Stomach smooth muscle (tissue), 2 donors: ENCODE data around the gene SPOCK1.

ENCODE experiments used
- H3K27ac ChIP-seq: one replicate; pipeline ENCODE4 v1.7.0; 2013; ENCODE audit warnings: mild to moderate bottlenecking, low read length, inconsistent platforms
- H3K27me3 ChIP-seq, 2 donors: one replicate each; pipeline ENCODE4 v1.7.0; 2013; ENCODE audit warnings: low read length in 2 of 2; ENCODE audit not compliant: insufficient read depth in 2 of 2, control insufficient read depth in 1 of 2
- H3K36me3 ChIP-seq, 2 donors: one replicate each; pipeline ENCODE4 v1.7.0; 2013; ENCODE audit warnings: low read length in 2 of 2; ENCODE audit not compliant: control insufficient read depth in 2 of 2, insufficient read depth in 2 of 2
- H3K4me1 ChIP-seq: one replicate; pipeline ENCODE4 v1.7.0; 2013; ENCODE audit warnings: low read length; ENCODE audit not compliant: control insufficient read depth, insufficient read depth
- H3K4me3 ChIP-seq, 2 donors: one replicate each; pipeline ENCODE4 v1.7.0; 2013; ENCODE audit warnings: low read length in 2 of 2
- H3K9ac ChIP-seq, 2 donors: one replicate each; pipeline ENCODE4 v1.7.0; 2013; ENCODE audit warnings: low read length in 2 of 2, mild to moderate bottlenecking in 1 of 2
- H3K9me3 ChIP-seq, 2 donors: one replicate each; pipeline ENCODE4 v1.7.0; 2013; ENCODE audit warnings: low read length in 2 of 2; ENCODE audit not compliant: control insufficient read depth in 2 of 2
- donor health status: healthy.
- donor health status: Pancreatic carcinoma.

Gene SPOCK1

DNA sequence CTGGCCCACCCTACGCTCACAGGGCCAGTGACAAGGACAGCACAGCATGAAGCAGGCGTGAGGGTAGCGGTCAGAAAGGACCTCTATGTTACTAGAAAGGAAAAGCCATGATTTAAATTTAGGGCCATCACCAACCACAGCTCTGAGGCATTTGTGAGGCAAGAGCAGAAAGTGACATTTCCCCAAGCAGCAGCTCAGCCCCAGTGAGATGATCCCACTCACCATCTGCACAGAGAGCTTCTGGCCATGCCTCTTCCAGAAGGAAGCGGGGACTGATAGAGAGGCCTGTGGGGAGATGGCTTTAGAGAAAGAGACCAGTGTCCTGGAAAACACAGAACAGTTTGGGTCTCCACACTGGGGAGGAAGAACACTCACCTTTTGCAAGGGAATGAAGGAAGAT is 413.9 kb downstream of the SPOCK1 start:
- no peaks in the 10 kb centered on the region for H3K4me1 ChIP-seq
- H3K9me3 ChIP-seq = no peaks in the 10 kb centered on the region
- no peaks in the 10 kb centered on the region for H3K36me3 ChIP-seq
- no peak overlapping the region for H3K4me3 ChIP-seq
- H3K27me3 ChIP-seq = no peaks in the 10 kb centered on the region
- H3K27ac ChIP-seq = no peak overlapping the region
- H3K9ac ChIP-seq = no peak overlapping the region

DNA sequence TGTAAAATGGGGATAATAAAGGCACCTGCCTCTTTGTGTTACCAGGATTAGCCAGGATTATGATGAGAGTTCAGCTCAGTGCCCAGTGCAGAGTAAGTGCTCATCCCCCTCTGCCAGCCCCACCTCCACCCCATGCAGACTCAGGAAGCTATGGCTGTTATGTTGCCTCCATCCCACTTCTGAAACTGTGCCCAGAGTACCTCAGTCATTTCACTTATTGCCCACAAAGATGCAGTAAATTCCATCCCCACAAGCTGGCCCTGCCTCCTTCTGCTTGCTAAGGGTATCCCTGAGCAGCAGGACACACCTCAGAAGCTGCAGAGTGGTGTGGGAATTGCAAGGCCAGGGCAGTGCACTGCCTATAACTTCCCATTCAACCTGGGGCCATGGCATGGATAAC is 415.1 kb downstream of the SPOCK1 start:
- H3K27ac ChIP-seq = no peak overlapping the region
- no peak overlapping the region for H3K9ac ChIP-seq
- no peaks in the 10 kb centered on the region for H3K36me3 ChIP-seq
- H3K9me3 ChIP-seq = no peaks in the 10 kb centered on the region
- H3K4me1 ChIP-seq = no peaks in the 10 kb centered on the region
- no peak overlapping the region for H3K4me3 ChIP-seq
- no peaks in the 10 kb centered on the region for H3K27me3 ChIP-seq

GRCh38 chr5:137082951-137083350 is 416.2 kb downstream of the SPOCK1 start:
- no peaks in the 10 kb centered on the region for H3K9me3 ChIP-seq
- H3K27me3 ChIP-seq = no peaks in the 10 kb centered on the region
- no peaks in the 10 kb centered on the region for H3K36me3 ChIP-seq
- no peak overlapping the region for H3K9ac ChIP-seq
- H3K4me1 ChIP-seq = no peaks in the 10 kb centered on the region
- H3K27ac ChIP-seq = no peak overlapping the region
- no peak overlapping the region for H3K4me3 ChIP-seq

DNA sequence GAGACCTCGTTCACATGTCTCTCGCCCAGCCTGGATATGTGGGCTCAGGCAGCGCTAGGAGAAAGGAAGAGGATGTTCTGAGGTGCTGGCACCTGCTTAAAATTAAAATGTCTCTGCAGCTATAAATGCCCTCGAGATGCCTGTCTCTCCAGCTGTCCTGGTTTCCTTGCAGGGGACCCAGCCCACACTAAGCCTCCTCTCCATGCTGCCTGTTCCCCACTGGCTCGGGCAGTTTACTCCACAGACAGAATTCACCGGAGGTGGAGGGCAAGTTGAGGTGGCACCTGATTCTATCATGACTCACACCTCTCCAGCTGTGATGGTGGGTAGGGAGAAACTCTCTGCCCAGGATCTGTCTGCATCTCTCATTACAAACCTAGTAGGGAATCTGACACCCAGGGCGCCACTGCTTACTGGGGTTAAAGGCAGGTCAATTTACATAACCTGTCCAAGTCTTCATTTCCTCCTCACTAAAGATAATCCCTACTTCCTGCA is 420.9 kb downstream of the SPOCK1 start:
- Histone ChIP-seq H3K9ac (no peak overlapping the region), H3K27ac (no peak overlapping the region), H3K27me3 (no peaks in the 10 kb centered on the region), H3K4me1 (no peaks in the 10 kb centered on the region), H3K36me3 (no peaks in the 10 kb centered on the region), H3K4me3 (no peak overlapping the region), H3K9me3 (no peaks in the 10 kb centered on the region)

DNA sequence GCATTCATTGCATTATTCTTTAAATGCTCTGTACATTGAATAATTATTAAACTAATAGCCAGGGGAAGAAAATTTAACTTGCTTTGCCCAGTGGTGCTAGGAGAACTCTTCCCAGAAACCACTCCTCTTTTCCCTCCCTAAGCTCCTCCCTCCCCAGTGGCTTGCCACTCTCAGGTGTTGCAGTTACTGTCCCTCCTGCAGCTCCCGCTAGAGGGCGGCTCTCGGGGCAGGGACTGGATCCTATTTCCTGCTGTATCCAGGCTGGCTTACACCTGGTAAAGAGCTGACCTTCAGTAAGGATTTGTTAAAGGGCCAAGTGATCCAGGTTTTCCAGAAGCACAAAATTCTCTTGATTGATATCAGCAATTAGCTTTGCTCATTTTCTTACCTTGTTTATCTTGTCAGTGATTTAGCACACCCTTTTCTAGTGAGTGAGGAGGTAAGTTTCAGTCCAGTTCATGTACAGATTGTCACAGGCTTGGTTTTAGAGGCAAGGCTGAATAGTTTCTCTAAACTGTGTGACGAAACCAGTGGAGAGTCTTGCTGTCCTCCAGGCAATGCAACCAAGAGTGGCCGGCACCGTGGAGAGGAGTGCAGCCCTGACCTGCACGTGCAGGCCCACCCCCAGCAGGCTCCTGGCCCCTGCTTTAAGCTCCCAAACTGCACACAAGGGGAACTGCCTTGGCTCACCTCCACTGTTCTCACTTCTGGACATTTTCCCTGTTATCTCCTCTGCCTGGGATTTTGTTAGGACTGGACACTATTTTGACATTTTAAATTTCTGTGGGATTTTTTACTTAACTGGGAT is 423.8 kb downstream of the SPOCK1 start:
- H3K4me1 ChIP-seq = no peaks in the 10 kb centered on the region
- no peaks in the 10 kb centered on the region for H3K9me3 ChIP-seq
- no peak overlapping the region for H3K4me3 ChIP-seq
- no peak overlapping the region for H3K27ac ChIP-seq
- no peak overlapping the region for H3K9ac ChIP-seq
- H3K36me3 ChIP-seq = no peaks in the 10 kb centered on the region
- H3K27me3 ChIP-seq = no peaks in the 10 kb centered on the region

DNA sequence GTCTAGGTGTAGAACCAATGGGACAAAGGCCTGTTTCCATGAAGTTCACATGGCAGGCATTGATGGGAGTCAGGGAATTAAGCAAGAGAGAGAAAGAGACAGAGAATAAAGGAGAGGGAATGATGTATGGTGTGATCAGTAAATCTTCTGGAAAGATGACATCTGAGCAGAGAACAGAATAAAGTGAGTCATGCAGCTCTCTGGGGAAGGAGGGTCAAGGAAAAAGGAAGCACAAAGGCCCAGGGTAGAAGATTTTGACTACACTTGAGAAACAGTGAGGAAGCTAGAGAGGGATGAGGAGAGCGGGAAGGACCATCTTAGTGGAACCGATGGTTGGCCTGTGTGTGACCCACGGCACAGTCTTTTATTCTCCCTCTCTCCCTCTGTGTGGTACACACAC is 425.9 kb downstream of the SPOCK1 start:
- H3K9me3 ChIP-seq = no peaks in the 10 kb centered on the region
- H3K9ac ChIP-seq = no peak overlapping the region
- no peaks in the 10 kb centered on the region for H3K27me3 ChIP-seq
- H3K4me1 ChIP-seq = no peaks in the 10 kb centered on the region
- H3K4me3 ChIP-seq = no peak overlapping the region
- no peak overlapping the region for H3K27ac ChIP-seq
- no peaks in the 10 kb centered on the region for H3K36me3 ChIP-seq

- H3K36me3 ChIP-seq = no peaks in the 10 kb centered on the region
- no peaks in the 10 kb centered on the region for H3K27me3 ChIP-seq
- no peaks in the 10 kb centered on the region for H3K4me1 ChIP-seq
- H3K9me3 ChIP-seq = no peaks in the 10 kb centered on the region
- H3K27ac ChIP-seq = no peak overlapping the region
- no peak overlapping the region for H3K4me3 ChIP-seq
- no peak overlapping the region for H3K9ac ChIP-seq
These were observed 426.6 kb downstream of the SPOCK1 start for GRCh38 chr5:137072361-137073115.

GRCh38 chr5:137071931-137072330 is 427.2 kb downstream of the SPOCK1 start:
- no peaks in the 10 kb centered on the region for H3K36me3 ChIP-seq
- no peak overlapping the region for H3K9ac ChIP-seq
- no peaks in the 10 kb centered on the region for H3K27me3 ChIP-seq
- no peak overlapping the region for H3K27ac ChIP-seq
- H3K9me3 ChIP-seq = no peaks in the 10 kb centered on the region
- no peaks in the 10 kb centered on the region for H3K4me1 ChIP-seq
- H3K4me3 ChIP-seq = no peak overlapping the region

- Histone ChIP-seq H3K36me3 (no peaks in the 10 kb centered on the region), H3K9ac (no peak overlapping the region), H3K4me1 (no peaks in the 10 kb centered on the region), H3K27ac (no peak overlapping the region), H3K4me3 (no peak overlapping the region), H3K9me3 (no peaks in the 10 kb centered on the region), H3K27me3 (no peaks in the 10 kb centered on the region)
These were observed 427.6 kb downstream of the SPOCK1 start for GRCh38 chr5:137071526-137071925.

DNA sequence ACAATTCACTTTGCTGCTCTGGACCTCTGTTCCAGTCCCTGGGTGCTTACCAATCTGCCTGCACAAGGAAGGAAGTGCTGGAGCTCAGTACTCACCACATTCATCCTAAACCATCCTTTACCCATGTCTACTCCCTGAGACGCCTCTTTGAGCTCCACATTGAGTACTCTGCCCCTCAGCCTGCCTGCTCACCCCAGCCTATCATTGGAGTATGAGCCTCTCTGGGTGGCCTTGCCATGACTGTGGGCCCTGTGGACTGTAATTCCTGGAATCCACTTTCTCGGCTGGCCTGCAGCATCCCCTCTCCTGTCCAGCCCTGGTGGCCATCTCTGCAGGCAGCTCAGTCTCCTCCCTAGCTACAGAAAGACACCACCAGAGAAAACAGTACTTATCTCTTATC is 428.6 kb downstream of the SPOCK1 start:
- Histone ChIP-seq H3K9ac (no peak overlapping the region), H3K27ac (no peak overlapping the region), H3K9me3 (no peaks in the 10 kb centered on the region), H3K36me3 (no peaks in the 10 kb centered on the region), H3K4me3 (no peak overlapping the region), H3K27me3 (no peaks in the 10 kb centered on the region), H3K4me1 (no peaks in the 10 kb centered on the region)

- no peak overlapping the region for H3K9ac ChIP-seq
- H3K4me1 ChIP-seq = no peaks in the 10 kb centered on the region
- H3K36me3 ChIP-seq = no peaks in the 10 kb centered on the region
- no peak overlapping the region for H3K4me3 ChIP-seq
- no peaks in the 10 kb centered on the region for H3K27me3 ChIP-seq
- no peaks in the 10 kb centered on the region for H3K9me3 ChIP-seq
- no peak overlapping the region for H3K27ac ChIP-seq
These were observed 429.8 kb downstream of the SPOCK1 start for GRCh38 chr5:137069358-137069757.
